Measurements from ENCODE around the gene WSCD2.

DNA sequence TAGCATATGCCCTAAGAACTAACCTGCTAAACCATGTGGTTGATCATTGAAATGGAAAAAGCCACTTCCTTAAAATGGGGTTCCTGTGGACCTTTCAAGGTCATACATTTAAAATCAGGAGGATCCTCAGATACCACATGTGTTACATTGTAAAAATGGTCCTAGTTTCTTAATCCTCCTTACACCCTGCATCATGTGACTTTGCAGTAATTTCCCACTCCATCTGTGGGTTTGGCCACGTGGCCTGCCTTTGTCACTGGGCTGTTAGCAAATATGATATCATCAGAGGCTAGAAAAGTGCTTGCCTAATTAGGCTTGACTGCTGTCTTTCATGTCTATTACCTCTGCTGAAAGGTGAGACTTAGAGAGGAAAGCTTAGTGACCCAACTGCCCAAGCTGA, 139.3 kb downstream of the WSCD2 start:
- TF ChIP-seq, protein P1, sequence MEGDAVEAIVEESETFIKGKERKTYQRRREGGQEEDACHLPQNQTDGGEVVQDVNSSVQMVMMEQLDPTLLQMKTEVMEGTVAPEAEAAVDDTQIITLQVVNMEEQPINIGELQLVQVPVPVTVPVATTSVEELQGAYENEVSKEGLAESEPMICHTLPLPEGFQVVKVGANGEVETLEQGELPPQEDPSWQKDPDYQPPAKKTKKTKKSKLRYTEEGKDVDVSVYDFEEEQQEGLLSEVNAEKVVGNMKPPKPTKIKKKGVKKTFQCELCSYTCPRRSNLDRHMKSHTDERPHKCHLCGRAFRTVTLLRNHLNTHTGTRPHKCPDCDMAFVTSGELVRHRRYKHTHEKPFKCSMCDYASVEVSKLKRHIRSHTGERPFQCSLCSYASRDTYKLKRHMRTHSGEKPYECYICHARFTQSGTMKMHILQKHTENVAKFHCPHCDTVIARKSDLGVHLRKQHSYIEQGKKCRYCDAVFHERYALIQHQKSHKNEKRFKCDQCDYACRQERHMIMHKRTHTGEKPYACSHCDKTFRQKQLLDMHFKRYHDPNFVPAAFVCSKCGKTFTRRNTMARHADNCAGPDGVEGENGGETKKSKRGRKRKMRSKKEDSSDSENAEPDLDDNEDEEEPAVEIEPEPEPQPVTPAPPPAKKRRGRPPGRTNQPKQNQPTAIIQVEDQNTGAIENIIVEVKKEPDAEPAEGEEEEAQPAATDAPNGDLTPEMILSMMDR (IDR thresholded peaks at IDR 0.05) = no peak
- TF ChIP-seq EZH2 (IDR thresholded peaks at IDR 0.05; ENCODE audit: borderline replicate concordance, insufficient read depth, low read depth, low read length, poor library complexity, severe bottlenecking) = no peak
